HG03066 (cell line): ENCODE data around the gene CCDC197.

Source experiments
- ATAC-seq: cut with Tn5 transposase; IDR thresholded peaks from one replicate; pipeline ENCODE4 v1.9.1; 2021; ENCODE audit warnings: low read depth; ENCODE audit not compliant: unreplicated experiment

The CCDC197 gene

DNA sequence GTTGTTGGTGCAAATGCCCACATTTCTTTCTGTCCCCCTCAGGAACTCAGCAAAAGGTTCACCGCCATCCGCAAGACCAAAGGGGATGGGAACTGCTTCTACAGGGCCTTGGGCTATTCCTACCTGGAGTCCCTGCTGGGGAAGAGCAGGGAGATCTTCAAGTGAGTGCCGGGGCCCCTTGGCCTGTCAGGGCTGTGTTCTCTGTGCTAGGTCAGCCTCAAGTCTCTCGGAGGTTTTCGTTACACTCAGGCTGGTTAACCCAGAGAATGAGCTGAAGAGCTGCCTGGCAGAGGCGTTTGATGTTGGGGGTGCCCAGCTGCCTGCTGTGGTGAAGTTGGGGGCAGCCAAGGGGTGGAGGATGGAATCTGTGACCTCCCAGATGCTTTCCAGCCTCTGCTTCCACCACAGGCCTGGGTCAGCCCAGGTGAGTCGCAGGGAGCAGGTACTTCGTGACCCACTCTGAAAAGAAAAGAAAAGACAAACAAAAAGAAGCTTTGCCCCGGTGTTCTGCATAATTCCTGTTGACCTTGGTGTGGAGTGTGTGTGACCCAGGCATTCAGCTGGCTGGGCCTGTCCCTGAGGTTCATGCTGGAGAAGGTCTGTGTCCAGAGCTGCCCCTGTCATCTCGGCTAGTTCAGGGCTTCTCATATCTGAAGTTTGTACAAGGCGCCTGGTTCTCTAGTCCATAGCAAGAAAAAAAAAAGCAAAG lies 42.0 kb downstream of the CCDC197 start:
- no peak for ATAC-seq

DNA sequence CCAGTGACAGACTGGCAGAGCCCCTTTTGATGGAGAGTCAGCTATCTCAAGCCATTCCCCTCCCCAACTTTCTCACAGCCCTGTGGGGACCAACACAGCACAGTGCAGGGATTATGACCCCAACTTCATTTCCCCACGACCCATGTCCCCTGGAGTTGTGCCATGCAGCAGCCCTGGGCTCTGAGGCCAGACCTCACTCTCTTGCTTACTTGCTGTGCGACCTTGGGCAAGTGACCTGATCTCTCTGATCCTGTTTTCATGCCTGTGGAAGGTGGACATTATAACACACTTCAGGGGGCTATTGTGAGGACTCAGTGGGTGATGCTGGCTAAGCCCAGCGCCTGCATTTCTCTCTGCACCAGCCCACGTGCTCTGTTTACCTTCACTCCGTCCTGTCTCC lies 43.1 kb downstream of the CCDC197 start:
- ATAC-seq: no peak

DNA sequence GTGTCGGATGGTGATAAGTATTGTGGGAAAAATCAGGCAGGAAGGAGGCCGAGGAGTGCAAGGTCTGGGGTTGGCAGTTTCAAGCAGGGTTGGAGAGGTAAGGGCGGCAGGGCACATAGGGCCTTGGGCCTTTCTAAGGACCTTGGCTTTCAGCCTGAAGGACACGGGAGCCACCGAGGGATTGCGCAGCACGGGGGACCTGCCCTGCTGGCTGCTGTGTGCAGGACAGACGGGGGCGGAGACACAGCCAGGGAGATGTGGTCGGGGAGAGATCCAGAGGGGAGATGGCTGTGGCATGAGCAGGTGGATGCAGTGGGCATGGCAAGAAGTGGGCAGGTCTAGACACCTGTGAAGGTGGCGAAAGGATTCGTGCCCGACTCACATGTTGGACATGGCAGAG lies 43.7 kb downstream of the CCDC197 start:
- ATAC-seq: no peak

DNA sequence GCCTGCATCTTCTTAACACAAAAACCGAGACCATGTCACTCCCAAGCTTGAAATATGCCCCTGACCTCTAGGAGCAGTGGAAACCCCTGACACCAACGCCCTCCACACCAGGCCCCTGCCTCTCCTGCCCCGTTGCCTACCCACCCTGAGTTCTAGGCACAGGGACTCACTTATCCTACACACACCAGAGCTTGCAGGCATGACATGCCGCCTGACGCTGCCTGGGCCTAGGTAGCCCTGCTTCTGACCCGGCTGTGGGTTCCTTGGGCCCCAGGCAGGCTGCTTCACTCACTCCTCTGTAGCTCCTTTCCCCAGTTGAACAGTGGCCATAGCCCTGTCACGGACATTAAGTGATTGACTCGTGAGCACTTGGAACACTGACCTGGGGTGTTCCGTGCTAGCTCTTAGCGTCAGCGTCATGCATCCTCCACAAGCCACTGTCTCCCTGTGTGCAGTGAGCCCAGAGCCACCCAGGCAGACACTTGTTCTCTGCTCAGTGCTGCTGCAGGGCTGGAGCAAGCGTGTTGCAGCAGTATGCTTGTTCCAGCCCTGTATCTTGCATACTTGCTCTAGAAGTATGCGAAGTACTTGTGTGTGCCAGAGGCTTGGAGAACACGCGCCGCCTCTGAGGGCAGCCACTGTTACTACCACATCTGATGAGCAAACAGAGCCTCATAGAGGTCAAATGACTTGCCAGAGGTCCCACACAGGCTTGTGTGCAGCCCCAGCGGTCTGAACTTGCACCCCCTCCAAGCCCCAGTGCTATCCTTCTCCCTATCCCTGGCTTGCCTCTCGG lies 44.6 kb downstream of the CCDC197 start:
- ATAC-seq: no peak

DNA sequence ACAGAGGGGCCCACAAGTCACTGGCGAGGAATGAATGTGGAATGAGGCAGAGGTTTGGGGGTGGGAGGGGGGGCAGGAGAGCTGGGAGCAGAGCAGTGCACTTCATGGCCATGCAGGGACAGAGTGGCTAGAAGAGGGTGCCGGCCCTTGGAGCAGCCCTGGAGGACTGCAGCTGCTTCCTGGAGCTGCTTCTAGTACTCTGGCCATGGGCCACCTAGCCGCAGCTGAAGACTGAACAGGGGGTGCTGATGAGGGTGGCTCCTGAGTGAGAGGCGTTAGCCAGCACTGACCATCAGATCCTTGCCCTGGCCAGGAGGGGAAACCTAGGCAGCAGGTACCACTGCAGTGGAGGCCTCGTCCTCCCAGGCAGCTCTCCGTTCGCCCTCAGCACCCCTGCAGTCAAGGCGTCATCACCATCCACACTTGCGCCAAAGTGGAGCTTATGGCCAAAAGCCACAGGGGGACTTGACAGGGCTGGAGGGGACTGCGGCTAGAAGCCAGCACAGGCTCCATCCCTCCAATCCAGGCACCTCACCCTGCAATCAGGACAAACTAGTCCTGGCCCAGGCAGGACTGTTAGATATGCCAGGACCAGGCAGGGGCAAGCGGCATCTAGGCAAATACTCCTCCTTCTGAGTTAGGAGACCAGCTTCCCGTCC lies 45.5 kb downstream of the CCDC197 start:
- no peak for ATAC-seq

DNA sequence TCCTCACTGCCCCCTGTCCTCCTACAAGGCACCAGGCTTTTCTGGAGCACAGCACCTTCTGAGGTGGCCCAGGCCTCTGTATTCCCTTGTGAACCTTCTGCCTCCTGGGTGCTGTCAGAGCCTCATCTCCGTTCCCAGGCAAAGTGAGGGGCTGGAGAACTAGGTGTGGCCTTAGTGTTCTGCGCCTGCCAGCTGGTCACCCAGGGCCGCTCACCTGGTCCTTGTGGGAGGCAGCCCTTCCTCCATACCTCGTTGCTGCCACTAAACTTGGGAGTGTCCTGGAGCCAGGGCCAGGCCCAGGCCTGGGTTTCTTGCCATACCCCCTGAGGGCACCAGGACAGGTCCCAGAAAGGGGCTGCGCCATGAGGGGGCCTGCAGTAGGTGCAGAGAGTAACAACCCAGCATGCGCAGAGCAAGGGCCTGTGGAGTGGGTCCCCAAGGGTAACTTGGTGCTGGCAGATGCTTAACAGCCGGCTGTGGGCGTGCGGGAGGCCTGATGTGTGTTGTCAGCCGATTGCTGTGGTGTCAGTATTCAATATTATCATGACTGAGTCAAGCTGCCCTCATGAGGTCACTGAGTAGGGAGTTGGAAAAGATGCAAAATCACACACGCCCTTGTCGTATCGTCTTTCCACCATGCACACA lies 46.1 kb downstream of the CCDC197 start:
- ATAC-seq: no peak

DNA sequence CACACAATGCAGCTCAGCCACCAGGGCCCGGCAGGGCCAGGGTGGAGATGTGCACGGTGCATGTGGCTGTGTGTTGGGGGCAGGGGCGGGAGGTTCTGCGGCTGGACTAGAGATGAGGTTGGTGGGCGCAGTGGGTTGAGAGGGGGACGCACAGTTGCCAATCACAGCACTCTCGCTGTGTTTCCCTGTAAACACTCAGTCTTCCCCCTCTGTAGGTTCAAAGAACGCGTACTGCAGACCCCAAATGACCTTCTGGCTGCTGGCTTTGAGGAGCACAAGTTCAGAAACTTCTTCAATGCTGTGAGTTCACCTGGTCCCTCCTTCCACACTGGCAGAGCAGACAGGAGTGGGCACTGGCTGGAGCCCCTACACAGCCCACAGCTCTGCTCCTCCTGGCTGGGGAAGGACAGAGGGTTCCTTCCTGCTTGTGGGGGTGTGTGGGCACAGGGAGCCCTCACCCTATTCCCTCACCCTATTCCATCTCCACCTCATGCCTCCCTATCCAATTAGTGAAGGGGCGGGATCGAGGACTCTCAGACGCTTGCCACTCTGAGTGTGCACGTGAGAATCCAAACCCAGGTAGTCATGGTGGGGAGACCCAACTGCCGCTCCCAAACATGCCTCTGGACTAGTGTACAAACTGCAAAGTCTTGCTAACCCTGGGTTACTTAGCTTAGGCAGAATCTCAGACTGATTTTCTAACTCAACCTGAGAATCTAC lies 46.8 kb downstream of the CCDC197 start:
- no peak for ATAC-seq

DNA sequence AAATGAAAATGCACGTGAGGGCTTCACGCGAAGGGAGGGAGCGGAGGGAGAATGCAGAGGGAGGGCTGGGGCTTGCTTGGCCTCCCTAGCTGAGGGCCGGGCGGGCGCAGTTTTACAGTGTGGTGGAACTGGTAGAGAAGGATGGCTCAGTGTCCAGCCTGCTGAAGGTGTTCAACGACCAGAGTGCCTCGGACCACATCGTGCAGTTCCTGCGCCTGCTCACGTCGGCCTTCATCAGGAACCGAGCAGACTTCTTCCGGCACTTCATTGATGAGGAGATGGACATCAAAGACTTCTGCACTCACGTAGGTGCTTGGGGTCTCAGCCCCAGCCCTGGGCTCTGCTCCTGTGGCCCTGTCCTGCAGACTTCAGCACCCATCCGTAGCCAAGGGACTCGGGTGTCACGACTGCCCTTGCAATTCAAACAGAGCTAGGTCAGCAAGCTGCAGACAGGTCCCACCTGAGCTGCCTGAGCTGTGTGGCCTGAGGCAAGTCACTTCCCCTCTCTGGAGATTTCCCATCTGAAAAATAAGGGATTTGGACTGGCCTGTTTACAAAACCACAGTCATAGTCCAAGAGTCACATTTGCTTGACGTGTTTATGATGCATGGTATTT lies 47.5 kb downstream of the CCDC197 start:
- no peak for ATAC-seq

DNA sequence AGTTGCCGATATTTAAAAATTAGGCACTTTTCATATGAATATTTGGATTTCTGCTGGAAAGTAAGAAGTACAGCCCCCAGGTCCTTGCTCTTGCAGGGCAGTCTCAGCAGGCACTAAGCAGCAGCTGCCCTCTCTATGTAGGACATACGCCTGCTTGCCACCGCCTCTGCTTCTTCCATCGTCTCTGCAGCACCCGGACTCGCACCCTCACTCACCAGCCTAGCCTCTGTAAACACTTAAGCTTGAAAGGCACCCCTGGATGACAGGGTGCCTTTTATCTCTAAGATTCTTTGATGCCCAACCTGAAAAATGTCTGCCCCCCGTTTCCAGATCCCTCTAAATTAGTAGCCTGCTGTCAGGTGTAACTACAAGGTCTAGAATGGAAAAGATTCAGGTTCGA lies 48.0 kb downstream of the CCDC197 start:
- no peak for ATAC-seq

DNA sequence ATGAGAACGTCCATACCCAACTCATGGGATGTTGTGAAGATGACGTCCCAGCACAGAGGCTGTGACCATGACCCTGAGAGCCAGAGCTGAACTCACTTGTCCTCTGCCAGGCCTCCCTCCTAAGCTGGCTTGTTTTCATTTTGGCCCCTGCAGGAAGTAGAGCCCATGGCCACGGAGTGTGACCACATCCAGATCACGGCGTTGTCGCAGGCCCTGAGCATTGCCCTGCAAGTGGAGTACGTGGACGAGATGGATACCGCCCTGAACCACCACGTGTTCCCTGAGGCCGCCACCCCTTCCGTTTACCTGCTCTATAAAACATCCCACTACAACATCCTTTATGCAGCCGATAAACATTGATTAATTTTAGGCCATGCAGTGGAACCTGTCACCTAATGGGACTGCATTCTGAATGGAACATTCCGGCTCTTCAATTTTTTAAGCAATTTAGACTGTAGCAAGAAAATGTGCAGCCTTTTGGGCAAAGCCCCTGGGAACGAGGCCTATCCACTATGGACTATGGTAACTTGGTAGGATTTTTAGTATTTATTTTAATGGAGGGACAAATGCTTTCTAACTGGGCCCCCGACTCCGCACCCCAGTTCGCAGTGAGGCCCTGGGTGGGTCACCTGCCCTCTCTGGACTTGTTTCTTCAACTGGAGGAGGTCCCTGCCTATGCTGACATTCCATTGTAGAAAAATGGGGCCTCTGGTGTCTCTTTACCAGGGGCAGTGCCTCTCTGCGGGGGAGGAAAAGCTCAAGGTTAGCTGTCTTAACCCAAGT lies 48.7 kb downstream of the CCDC197 start:
- ATAC-seq: no peak

DNA sequence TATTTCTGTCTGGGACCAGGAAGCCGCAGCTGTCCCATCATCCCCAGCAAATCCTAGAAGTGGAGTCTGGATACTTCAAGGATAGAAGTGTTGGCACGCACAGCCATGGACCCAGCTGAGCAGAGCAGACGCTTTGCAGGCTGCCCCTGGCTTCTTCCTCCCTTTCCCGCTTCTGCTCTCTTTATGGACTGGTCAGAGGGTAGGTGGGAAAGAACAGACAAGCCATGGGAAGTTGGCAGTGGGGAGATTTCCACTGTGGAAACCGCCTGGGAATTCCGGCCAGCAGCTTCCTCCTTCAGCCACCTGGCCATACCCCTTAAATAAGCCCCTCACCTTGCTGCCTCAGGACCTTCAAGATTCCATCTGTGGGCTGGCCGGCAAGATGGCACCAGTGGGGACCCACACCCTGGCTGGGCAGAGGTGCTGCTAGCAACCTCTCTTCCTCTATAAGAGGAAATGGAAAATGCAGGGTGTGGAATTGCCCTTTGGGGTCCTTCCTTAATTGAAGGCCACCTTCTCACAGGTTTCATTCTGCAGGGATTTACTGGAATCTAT lies 49.7 kb downstream of the CCDC197 start:
- no peak for ATAC-seq

DNA sequence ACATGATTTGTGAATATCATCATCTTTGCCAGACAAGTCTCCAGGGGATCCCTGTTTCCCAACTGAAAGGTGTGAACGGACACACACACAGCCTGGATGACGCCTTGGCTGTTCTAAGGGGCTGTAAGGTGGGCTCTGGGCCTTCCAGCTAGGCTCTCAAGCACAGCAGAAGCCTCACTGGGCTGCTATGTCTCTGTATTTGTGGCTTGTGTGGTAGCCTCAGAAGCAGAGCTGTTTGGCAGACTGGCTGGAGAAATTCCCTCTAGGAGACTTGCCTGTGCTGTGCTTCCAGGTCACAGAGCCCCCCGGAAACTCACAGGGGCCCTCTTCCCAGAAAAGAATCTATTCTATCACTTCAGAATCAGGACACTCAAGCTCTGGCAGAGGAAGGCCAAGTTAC lies 50.5 kb downstream of the CCDC197 start:
- no peak for ATAC-seq

DNA sequence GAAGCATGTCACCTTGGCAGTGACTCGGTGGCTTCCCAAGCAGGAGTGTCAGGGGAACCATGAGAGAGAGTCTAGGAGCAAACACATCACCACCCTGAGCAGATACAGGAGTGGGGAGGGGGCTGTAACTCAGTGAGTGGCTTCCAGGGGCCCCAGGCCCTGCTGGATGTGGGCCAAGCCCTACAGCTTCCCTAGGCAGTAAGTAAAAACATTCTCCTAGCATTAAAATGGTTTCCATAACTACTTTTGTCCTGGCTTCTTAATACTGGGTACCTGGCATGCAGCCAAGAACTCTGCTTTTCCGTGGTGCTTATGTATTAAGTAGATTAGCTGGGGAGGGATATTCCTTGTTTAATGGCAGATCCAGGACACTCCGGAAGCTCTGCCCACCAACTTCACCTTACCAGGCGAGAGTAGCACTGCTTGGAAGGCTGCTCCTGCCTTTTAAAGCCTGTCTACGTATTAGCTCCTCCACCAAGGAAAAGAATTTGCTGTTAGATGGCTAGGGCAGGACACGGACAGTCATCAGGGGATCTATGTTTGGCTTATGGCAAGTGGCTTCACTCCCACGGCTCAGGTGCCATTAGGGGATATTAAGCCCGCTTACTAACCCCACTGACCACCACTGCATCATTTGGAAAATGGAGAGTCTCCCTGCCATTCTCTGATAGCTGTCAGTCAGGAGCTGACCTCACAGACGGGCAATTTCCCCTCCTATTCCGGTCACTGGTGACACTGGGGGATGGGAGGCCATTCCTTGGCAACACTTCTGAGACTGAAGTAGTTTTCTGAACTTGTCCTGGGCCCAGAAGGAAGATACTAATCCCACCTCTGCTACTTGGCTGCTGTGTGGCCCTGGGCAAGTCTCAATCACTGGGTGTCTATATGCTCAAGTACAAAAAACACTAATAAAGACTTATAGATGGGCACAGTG lies 51.9 kb downstream of the CCDC197 start:
- no peak for ATAC-seq

DNA sequence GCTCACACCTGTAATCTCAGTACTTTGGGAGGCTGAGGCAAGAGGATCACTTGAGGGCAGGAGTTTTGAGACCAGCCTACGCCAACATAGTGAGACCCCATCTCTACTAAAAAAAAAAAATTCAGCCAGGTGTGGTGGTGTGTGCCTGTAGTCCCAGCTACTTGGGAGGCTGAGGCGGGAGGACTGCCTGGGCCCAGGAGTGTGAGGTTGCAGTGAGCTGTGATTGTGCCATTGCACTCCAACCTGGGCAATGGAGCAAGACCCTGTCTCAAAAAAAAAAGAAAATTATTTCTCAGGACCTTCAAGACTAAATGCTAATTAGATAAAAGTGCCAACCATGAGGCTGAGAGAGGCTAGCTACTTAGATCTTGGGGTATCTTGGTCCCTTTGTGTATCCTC lies 52.5 kb downstream of the CCDC197 start:
- ATAC-seq: no peak

DNA sequence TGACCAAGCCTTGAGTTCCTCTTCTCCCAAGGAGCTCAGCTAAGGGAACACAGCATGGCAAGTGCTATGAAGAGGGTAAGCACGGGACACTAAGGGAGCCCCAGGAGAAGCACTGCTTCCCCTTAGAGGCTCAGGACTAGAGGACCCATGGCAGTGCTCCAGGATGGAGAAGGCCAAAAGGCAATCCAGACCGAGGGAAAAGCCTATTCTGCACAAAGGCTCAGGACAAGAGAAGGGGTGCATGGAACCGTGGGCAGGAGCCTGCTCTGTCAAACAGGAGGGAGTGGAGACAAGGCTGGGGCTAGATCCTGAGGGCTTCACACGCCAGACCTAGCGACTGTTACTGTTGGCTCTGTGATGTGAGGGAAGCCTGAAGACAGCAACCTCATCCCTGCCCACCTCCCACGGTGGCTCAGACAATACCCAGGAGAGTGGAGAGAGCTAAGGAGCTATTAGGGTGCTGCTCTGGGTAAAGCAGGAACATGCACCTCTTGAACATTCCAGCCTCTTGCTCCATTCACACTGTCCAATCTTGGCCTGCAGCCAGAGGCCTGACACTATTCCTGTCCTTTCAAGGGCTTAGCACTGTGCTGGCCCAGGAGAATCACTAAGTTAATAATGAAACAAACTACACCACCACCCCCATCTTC lies 53.3 kb downstream of the CCDC197 start:
- no peak for ATAC-seq

DNA sequence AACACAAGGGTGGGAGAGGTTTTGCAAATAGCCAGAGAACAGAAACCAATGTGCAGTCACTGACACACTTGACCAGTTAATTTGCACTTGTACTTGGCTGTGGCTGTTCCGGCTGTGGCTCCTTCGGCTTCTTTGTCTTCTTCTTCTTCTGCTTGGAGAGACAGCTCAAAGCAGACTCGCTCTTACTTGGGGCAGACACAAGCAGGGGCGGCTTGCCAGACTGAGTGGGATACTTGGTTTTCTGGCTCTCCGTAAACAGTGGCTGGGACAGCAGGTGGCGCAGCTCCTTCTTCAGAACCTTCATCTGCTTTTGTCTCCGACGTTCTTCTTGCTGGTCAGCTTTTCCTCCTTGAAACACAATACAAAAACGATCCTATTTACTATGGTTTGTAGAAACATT lies 54.0 kb downstream of the CCDC197 start:
- no peak for ATAC-seq

DNA sequence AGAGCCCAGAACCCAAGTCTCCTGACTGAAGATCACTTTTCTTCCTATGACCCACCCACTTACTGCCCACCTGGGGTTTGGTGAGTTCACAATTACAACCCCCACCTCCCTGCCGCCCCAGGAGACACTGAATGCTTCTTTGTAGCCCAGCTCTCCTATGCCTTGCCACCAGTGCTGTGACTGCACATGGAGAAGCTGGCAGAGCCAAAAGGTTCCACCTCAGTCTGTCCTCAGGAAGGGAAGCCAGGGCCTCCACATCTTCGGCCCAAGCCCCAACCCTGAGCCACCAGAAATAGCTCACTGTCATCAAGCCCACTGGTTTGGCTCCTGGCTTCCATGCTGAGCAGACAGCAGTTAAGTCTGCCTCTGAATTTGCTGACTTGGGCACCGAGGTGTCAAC lies 54.7 kb downstream of the CCDC197 start:
- ATAC-seq: no peak

DNA sequence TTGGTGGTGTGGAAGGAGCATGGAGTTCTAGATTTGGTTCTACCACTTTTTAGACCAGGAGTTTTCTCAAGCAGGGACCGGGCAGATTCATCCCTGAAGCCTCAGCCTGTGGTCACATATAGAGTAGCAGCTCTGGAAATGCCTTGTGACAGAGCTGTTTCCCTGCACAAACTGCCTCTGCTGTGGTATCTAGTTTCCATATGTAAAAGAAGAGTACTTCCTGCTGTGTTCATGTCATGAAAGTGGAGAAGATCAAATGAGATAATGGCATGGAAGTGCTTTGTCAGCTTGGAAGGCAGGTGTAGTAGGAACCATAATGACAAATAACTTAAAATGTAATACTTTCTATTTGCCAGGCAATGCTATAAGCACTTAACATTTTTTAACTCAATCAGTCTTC lies 55.1 kb downstream of the CCDC197 start:
- no peak for ATAC-seq
